MM.1S (cell line): ENCODE data around the gene RNF144B.

ENCODE experiments used
- DNase-seq: peaks from one replicate; pipeline ENCODE4 v3.0.0-alpha.2; 2015
- H2AFZ ChIP-seq: fragments of 300-600 bp; sonication (generic); 2 replicates; pipeline ENCODE4 v1.6.0; 2016; ENCODE audit warnings: antibody characterized with exemption, low read length
- H3F3A ChIP-seq: fragments of 300-600 bp; sonication (generic); 2 replicates; pipeline ENCODE4 v1.6.1; 2016; ENCODE audit warnings: mild to moderate bottlenecking, antibody characterized with exemption, low read length, moderate library complexity, mixed read lengths; ENCODE audit not compliant: insufficient read depth
- H3K27ac ChIP-seq: fragments of 300-600 bp; sonication (generic); 2 replicates; pipeline ENCODE4 v1.5.1; 2016; ENCODE audit warnings: mild to moderate bottlenecking, low read length
- H3K27me3 ChIP-seq: fragments of 300-600 bp; sonication (generic); replicated peaks from 2 replicates; pipeline ENCODE4 v1.6.0; 2016; ENCODE audit warnings: low read length; ENCODE audit not compliant: insufficient read depth
- H3K36me3 ChIP-seq: fragments of 300-600 bp; sonication (generic); replicated peaks from 2 replicates; pipeline ENCODE4 v1.6.1; 2016; ENCODE audit warnings: mild to moderate bottlenecking, low read length, mixed read lengths; ENCODE audit not compliant: insufficient read depth
- H3K4me1 ChIP-seq: fragments of 300-600 bp; sonication (generic); 2 replicates; pipeline ENCODE4 v1.6.1; 2016; ENCODE audit warnings: low read length, mixed read lengths
- H3K4me2 ChIP-seq: fragments of 300-600 bp; sonication (generic); 2 replicates; pipeline ENCODE4 v1.6.0; 2016; ENCODE audit warnings: low read depth, low read length
- H3K4me3 ChIP-seq: fragments of 300-600 bp; sonication (generic); 2 replicates; pipeline ENCODE4 v1.5.1; 2016; ENCODE audit warnings: low read length, mixed read lengths
- H3K79me2 ChIP-seq: fragments of 300-600 bp; sonication (generic); 2 replicates; pipeline ENCODE4 v1.6.1; 2016; ENCODE audit warnings: mixed run types, low read length, mixed read lengths
- H3K9ac ChIP-seq: fragments of 300-600 bp; sonication (generic); 2 replicates; pipeline ENCODE4 v1.6.1; 2016; ENCODE audit warnings: low read length, mixed read lengths
- H3K9me2 ChIP-seq: fragments of 300-600 bp; sonication (generic); replicated peaks from 2 replicates; pipeline ENCODE4 v1.6.1; 2016; ENCODE audit warnings: mild to moderate bottlenecking, low read length, mixed read lengths; ENCODE audit not compliant: insufficient read depth
- H3K9me3 ChIP-seq: fragments of 300-600 bp; sonication (generic); replicated peaks from 2 replicates; pipeline ENCODE4 v1.6.1; 2016; ENCODE audit warnings: mild to moderate bottlenecking, low read length, mixed read lengths; ENCODE audit not compliant: insufficient read depth
- H4K20me1 ChIP-seq: fragments of 300-600 bp; sonication (generic); 2 replicates; pipeline ENCODE4 v1.6.1; 2016; ENCODE audit warnings: mild to moderate bottlenecking, low read length, moderate library complexity, mixed read lengths; ENCODE audit not compliant: insufficient read depth
- CTCF ChIP-seq: fragments of 300-600 bp; sonication (generic); IDR thresholded peaks from 2 replicates; pipeline ENCODE4 v1.5.1; 2016; ENCODE audit warnings: antibody characterized with exemption, low read length, mixed read lengths
- EZH2 ChIP-seq: fragments of 300-600 bp; sonication (generic); optimal IDR thresholded peaks from 2 replicates; pipeline ENCODE3; 2017; ENCODE audit warnings: low read depth, mild to moderate bottlenecking, antibody characterized with exemption, low read length, mixed read lengths
- EZH2phosphoT487 ChIP-seq: fragments of 300-600 bp; sonication (generic); IDR thresholded peaks from 2 replicates; pipeline ENCODE4 v1.6.1; 2018; ENCODE audit warnings: antibody characterized with exemption, low read length

The RNF144B gene

GRCh38 chr6:18410412-18410811, 23.3 kb downstream of the RNF144B start:
- no peak overlapping the region for H2AFZ ChIP-seq
- no peak overlapping the region for H3K4me3 ChIP-seq
- no peak overlapping the region for H3K9ac ChIP-seq
- no peaks in the 10 kb centered on the region for H4K20me1 ChIP-seq
- no peak overlapping the region for H3K4me2 ChIP-seq
- H3K4me1 ChIP-seq, result no peaks in the 10 kb centered on the region
- DNase-seq, result no peak
- no peaks in the 10 kb centered on the region for H3K9me3 ChIP-seq
- TF ChIP-seq EZH2phosphoT487 (no peak), CTCF (no peak), EZH2 (no peak)
- no peak overlapping the region for H3K27ac ChIP-seq
- H3K79me2 ChIP-seq, result no peaks in the 10 kb centered on the region
- H3K36me3 ChIP-seq, result no peaks in the 10 kb centered on the region
- H3K9me2 ChIP-seq, result no peaks in the 10 kb centered on the region
- H3F3A ChIP-seq, result no peaks in the 10 kb centered on the region
- no peaks in the 10 kb centered on the region for H3K27me3 ChIP-seq

- Histone ChIP-seq H3K9me3 (no peaks in the 10 kb centered on the region), H2AFZ (no peak overlapping the region), H3K36me3 (no peaks in the 10 kb centered on the region), H3K4me3 (no peak overlapping the region), H3K9ac (no peak overlapping the region), H3K79me2 (no peaks in the 10 kb centered on the region), H3K27me3 (no peaks in the 10 kb centered on the region), H3F3A (no peaks in the 10 kb centered on the region), H3K4me2 (no peak overlapping the region), H4K20me1 (no peaks in the 10 kb centered on the region), H3K27ac (no peak overlapping the region), H3K4me1 (no peaks in the 10 kb centered on the region), H3K9me2 (no peaks in the 10 kb centered on the region)
- DNase-seq, result no peak
- no peak for TF ChIP-seq EZH2phosphoT487
- no peak for TF ChIP-seq CTCF
- no peak for TF ChIP-seq EZH2
Measured at GRCh38 chr6:18412068-18412467, 24.9 kb downstream of the RNF144B start.

- H3K4me1 ChIP-seq, result no peaks in the 10 kb centered on the region
- no peaks in the 10 kb centered on the region for H3K27me3 ChIP-seq
- H3K4me2 ChIP-seq, result no peak overlapping the region
- no peaks in the 10 kb centered on the region for H3K9me2 ChIP-seq
- H3F3A ChIP-seq, result no peaks in the 10 kb centered on the region
- no peaks in the 10 kb centered on the region for H3K79me2 ChIP-seq
- no peak overlapping the region for H3K9ac ChIP-seq
- no peak overlapping the region for H2AFZ ChIP-seq
- H3K9me3 ChIP-seq, result no peaks in the 10 kb centered on the region
- H3K27ac ChIP-seq, result no peak overlapping the region
- no peak overlapping the region for H3K4me3 ChIP-seq
- H3K36me3 ChIP-seq, result no peaks in the 10 kb centered on the region
- no peak for DNase-seq
- H4K20me1 ChIP-seq, result no peaks in the 10 kb centered on the region
- no peak for TF ChIP-seq EZH2phosphoT487
- TF ChIP-seq CTCF, result no peak
- TF ChIP-seq EZH2, result no peak
Measured at GRCh38 chr6:18412644-18413043, 25.5 kb downstream of the RNF144B start.
